DOHH2 (cell line): Measurements from ENCODE around the gene IL17RA.

Experiments used
- CTCF ChIP-seq: fragments of 200-600 bp; sonication (generic); IDR thresholded peaks from one replicate; pipeline ENCODE4 v1.5.1; 2014; ENCODE audit warnings: antibody characterized with exemption, mild to moderate bottlenecking, low read depth, low read length; ENCODE audit not compliant: poor library complexity, severe bottlenecking
- EZH2phosphoT487 ChIP-seq: fragments of 200-600 bp; sonication (generic); IDR thresholded peaks from 2 replicates; pipeline ENCODE4 v1.6.1; 2017; ENCODE audit warnings: borderline replicate concordance, mild to moderate bottlenecking, antibody characterized with exemption, low read length, moderate library complexity, mixed read lengths

DNA sequence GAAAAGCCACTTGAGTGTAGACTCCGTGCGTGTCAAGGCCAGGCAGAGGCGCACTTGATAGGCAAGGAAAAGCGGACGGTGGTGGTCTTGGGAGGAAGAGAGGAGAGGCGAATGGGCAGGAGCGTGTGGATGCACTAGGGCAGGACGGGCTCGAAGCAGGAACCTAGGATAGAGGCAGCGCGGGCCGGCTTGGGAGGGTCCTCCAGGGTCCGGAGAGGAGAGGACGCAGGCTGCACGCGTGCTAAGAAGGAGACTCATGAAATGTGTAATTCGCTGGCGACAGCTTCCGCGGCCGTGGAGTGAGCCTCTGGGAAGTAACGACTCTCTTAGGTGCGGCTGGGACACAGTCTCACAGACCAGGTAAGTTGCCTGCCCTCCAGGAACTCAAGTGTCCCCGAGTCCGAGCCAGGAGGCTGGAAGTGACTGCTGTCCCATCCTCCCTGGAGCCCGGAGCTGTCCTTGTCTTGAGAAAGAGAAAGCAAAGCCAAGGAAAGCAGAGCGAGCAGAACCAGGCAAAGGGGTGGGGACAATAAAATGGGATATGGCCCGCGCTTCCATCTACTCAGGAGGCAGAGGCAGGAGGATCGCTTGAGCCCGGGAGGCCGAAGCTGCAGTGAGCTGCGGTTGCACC is 874 bp upstream of the IL17RA start:
- TF ChIP-seq CTCF: no peak
- no peak for TF ChIP-seq EZH2phosphoT487
